MM.1S (cell line): ENCODE measurements around the gene RAB27B.

ENCODE experiments used
- CTCF ChIP-seq: fragments of 300-600 bp; sonication (generic); IDR thresholded peaks from 2 replicates; pipeline ENCODE4 v1.5.1; 2016; ENCODE audit warnings: antibody characterized with exemption, low read length, mixed read lengths
- EZH2 ChIP-seq: fragments of 300-600 bp; sonication (generic); optimal IDR thresholded peaks from 2 replicates; pipeline ENCODE3; 2017; ENCODE audit warnings: low read depth, mild to moderate bottlenecking, antibody characterized with exemption, low read length, mixed read lengths
- EZH2phosphoT487 ChIP-seq: fragments of 300-600 bp; sonication (generic); IDR thresholded peaks from 2 replicates; pipeline ENCODE4 v1.6.1; 2018; ENCODE audit warnings: antibody characterized with exemption, low read length

- TF ChIP-seq CTCF: no peak
- no peak for TF ChIP-seq EZH2phosphoT487
- TF ChIP-seq EZH2: no peak
Measured at GRCh38 chr18:54888378-54888777, 60.1 kb downstream of the RAB27B start.
